ENCODE data around the gene HTT.

HTT gene

DNA sequence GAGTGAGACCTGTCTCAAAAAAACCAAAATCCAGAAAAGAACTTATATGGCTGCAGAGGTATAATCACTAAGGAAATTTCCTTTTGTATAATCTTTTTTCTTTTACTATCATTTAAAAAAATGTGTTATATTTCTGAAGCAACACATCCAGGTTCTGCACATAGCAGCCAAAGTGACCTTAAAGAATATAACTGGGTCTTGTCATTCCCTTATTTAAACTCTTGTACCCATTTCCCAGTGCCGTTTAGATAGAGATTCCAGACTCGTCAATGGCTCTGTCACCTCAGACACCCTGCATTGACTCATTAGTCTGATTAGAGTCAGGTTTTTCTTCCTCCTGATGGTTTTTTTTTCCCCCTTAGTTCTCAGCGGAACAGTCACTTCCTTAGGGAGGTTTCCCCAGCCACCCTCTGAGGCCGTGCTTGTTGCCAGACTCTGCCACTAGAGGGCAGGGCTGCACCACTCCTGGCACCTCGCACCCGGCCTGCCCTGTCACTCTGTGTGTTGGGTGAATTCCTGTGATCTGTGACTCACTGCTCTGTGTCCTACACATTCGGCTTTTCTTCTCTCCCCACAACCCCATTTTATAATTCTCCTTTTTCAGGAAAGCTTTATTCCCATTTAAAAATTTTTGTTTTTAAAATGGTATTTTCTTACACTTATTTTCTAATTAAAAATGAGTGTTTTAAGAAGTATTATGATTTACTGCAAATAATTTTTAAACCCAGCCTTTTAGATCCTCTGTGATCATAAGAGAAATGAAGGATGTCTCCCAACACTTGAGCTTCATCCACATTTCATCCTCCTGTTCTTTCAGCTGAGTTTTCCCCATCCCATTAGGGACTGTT lies 32.1 kb downstream of the HTT start:
- TF ChIP-seq, protein P1, sequence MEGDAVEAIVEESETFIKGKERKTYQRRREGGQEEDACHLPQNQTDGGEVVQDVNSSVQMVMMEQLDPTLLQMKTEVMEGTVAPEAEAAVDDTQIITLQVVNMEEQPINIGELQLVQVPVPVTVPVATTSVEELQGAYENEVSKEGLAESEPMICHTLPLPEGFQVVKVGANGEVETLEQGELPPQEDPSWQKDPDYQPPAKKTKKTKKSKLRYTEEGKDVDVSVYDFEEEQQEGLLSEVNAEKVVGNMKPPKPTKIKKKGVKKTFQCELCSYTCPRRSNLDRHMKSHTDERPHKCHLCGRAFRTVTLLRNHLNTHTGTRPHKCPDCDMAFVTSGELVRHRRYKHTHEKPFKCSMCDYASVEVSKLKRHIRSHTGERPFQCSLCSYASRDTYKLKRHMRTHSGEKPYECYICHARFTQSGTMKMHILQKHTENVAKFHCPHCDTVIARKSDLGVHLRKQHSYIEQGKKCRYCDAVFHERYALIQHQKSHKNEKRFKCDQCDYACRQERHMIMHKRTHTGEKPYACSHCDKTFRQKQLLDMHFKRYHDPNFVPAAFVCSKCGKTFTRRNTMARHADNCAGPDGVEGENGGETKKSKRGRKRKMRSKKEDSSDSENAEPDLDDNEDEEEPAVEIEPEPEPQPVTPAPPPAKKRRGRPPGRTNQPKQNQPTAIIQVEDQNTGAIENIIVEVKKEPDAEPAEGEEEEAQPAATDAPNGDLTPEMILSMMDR (IDR thresholded peaks at IDR 0.05; ENCODE audit: insufficient read depth, low read depth, low read length, missing control alignments): peak; percentile 98
- DNase-seq (ENCODE audit: low read depth): peak; percentile 87

DNA sequence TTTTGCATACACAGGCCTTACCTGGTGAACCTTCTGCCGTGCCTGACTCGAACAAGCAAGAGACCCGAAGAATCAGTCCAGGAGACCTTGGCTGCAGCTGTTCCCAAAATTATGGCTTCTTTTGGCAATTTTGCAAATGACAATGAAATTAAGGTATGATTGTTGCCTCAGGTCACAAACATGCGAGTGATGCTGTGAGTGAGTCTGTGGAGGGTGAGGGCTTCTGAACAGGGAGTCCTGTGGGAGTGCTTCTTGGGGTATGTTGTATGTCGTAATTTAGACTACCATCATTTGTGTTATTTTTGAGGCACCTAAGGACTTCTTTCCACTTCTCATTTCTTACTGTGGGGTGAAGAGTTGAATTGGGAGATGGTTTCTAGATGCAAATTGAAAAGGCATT lies 32.8 kb downstream of the HTT start:
- TF ChIP-seq, protein P1 (IDR thresholded peaks at IDR 0.05; ENCODE audit: insufficient read depth, low read depth, low read length, missing control alignments): no peak
- no peak for DNase-seq (ENCODE audit: low read depth)
- H3K4me3 ChIP-seq (ENCODE audit: low read depth, low read length): no peak overlapping the region

More for the DNA sequence above, 32.1 kb downstream of the HTT start:
- H3K4me3 ChIP-seq (ENCODE audit: low read depth, low read length): no peak overlapping the region

DNA sequence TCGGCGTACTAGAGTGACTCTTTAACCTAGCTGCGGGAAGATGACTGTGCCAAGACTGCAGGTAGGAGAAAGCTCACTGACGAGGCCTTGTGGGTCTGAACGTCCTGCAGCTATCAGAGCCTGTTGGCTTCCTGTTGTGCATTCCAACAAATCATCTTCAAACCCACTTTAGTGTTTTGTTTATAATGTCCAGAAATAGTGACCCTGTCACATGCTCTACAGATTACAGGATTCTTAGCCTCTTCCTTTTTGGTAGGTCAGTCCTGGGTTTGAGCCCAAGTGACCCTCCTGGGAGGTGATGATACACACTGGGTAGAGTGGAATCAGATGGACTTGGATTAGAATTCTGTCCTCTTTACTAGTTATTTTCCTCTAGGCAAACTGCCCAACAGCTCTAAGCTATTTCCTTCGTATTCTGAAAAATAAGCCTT lies 33.2 kb downstream of the HTT start:
- TF ChIP-seq, protein P1 (IDR thresholded peaks at IDR 0.05; ENCODE audit: insufficient read depth, low read depth, low read length, missing control alignments): no peak
- H3K4me3 ChIP-seq (ENCODE audit: low read depth, low read length): no peak overlapping the region
- DNase-seq (ENCODE audit: low read depth): no peak

DNA sequence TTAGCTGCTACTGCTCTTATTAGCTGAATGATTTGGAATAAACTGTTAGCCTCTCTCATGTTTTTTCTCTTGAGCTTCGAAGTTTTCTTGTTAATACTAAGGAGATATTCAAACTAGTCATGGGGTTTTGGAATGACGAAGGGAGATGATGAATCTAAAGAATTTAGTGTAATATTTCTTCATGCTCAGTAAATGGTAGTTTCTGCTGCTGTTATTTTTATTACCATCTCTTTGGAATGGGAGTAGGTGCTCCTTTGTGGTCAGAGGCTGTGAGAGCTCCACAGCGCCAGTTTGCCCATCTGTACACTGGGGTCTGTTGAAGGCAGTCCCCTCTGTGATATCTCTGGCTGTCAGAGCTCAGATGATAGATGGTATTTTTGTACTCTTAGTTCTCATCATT lies 33.7 kb downstream of the HTT start:
- TF ChIP-seq, protein P1 (IDR thresholded peaks at IDR 0.05; ENCODE audit: insufficient read depth, low read depth, low read length, missing control alignments): no peak
- no peak for DNase-seq (ENCODE audit: low read depth)
- H3K4me3 ChIP-seq (ENCODE audit: low read depth, low read length): no peak overlapping the region

DNA sequence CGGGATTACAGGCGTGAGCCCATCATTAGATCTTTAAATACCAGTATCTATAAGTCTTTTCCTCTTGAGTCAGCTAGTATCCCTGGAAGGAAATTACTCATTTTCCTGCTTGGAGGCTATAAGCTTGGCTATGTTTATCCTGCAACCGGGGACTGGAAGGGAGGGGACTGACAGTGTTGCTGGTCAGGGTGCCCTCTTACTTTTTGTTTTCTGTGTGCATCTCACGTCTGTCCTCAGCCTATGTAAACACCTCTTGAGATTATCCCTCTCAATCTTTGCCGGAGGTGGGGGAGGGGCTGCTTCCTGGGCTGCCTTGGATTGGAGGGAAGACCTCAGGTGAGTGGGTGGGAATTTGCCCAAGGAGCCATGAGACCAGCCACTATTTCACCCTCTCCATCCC lies 37.0 kb downstream of the HTT start:
- no peak for DNase-seq (ENCODE audit: low read depth)

DNA sequence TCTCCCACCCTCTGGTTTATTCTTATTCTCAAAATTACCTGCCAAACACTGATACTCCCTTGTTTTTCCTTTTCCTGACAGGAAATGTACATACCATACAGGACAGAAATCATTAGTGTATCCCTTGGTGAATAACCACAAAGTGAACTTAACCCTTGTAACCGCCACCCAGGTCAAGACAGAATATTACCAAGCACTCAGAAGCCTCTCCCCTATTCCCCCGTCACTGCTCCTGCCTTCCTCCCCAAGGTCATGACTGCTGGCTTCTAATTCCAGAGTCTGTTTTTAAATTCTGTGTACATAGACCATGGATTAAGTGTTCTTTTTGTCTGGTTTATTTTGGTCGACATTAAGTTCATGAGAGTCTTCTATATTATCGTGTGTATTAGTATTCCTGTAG lies 37.7 kb downstream of the HTT start:
- no peak for DNase-seq (ENCODE audit: low read depth)
- TF ChIP-seq, protein P1 (IDR thresholded peaks at IDR 0.05; ENCODE audit: insufficient read depth, low read depth, low read length, missing control alignments): no peak
- no peak overlapping the region for H3K4me3 ChIP-seq (ENCODE audit: low read depth, low read length)

More for the DNA sequence above, 37.0 kb downstream of the HTT start:
- no peak overlapping the region for H3K4me3 ChIP-seq (ENCODE audit: low read depth, low read length)
- TF ChIP-seq, protein P1 (IDR thresholded peaks at IDR 0.05; ENCODE audit: insufficient read depth, low read depth, low read length, missing control alignments): no peak
